Adipose tissue (tissue), 3 donors: ENCODE data around the gene IL11. TPM values are rescaled to one million over a fixed set of nuclear protein-coding genes. Genes with fewer than 3 reads are reported as not detected.

Experiments
- H3K27ac ChIP-seq: one replicate; pipeline ENCODE4 v1.5.1; 2013; ENCODE audit warnings: low read depth, low read length
- WGBS, 3 donors: extraction: QIAGEN DNeasy Blood & Tissue Kit; methylation state at CpG; one replicate each; pipeline ENCODE4 v1.1.7; 2013; 5-methylcytosine and 5-hydroxymethylcytosine counted together
- polyA plus RNA-seq, 3 donors: library from polyadenylated mRNA; stranded (reverse); fragments of 200-250 nt; gene quantifications; one replicate each; pipeline ENCODE4 v1.2.3, GENCODE V29; 2013
- donor health status: healthy with polysubstance abuse.
- donor health status: Bipolar disorder and iron deficiency.
- donor health status: healthy.

IL11 gene
- polyA plus RNA-seq, 3 donors = 0.28 to 1.7 TPM; not detected in 1

- WGBS, 3 donors = 73 to 89% (median 81%) methylated on average over 8 to 11 of the region's 11 CpGs
- no peak overlapping the region for H3K27ac ChIP-seq
Observed at GRCh38 chr19:55379174-55379573, 8.9 kb upstream of the IL11 start.

DNA sequence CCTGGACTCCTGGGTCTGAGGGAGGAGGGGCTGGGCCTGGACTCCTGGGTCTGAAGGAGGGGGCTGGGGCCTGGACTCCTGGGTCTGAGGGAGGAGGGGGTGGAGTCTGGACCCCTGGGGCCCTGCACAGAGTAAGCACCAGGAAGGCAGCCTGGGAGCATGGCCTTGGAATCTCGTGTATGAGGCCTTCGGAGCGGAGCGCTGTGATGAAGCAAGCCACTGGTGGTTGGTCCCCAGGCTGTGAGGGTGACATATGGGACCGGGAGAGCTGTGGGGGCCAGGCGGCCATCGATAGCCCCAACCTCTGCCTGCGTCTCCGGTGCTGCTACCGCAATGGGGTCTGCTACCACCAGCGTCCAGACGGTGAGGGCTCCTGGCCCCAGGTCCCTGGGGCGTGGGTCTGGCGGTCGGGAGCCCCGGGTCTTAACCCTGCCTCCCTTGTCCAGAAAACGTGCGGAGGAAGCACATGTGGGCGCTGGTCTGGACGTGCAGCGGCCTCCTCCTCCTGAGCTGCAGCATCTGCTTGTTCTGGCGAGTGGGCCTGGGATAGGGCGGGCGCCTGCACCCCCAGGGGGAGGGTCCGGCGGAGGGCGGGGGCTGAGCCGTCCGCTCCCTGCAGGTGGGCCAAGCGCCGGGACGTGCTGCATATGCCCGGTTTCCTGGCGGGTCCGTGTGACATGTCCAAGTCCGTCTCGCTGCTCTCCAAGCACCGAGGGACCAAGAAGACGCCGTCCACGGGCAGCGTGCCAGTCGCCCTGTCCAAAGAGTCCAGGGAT is 7.3 kb upstream of the IL11 start:
- H3K27ac ChIP-seq = no peak overlapping the region
- WGBS, 3 donors = 23 to 29% (median 25%) methylated on average over 39 to 43 of the region's 43 CpGs

DNA sequence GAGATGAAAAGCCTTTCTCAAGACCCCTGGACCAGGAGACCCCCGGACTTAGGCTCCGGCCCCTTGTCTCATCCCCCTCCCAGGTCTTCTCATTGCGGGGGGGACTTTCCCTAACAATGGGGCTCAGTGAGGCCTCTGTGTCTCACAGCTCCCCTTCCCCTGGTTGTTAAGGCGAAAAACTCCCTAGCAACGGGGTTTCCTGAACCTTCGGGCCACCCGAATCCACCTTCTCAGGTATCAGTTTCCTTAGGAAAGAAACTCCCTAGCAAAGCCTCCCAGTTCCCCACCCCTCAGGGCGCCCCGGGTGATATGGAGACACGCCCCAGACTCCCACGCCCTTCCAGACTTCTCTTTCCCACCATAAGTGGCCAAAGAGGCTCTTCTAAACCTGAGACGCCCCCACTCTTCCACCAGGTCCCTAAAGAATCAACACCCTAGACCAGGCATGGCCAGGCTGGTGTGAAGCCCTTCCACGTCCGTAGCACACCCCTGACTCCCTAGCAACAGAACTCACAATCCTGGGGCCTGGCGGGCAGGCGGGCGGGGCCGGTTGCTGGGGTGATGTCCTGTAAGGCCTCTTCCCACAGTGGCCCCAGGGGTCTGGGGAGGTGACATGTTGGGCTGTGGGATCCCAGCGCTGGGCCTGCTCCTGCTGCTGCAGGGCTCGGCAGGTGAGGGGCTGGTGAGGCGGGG is 6.1 kb upstream of the IL11 start, which contains the start of gene TMEM190:
Gene TMEM190 (plus strand): TSS at position 586 of the 693 bp plus-strand sequence. CDS start 28 bp downstream, at position 614.
- H3K27ac ChIP-seq = no peak within 1 kb of the TSS
- WGBS, 3 donors = 26 to 55% (median 52%) methylated on average over 21 of the region's 21 CpGs

GRCh38 chr19:55373993-55374757 is 3.9 kb upstream of the IL11 start:
- H3K27ac ChIP-seq = no peak overlapping the region

DNA sequence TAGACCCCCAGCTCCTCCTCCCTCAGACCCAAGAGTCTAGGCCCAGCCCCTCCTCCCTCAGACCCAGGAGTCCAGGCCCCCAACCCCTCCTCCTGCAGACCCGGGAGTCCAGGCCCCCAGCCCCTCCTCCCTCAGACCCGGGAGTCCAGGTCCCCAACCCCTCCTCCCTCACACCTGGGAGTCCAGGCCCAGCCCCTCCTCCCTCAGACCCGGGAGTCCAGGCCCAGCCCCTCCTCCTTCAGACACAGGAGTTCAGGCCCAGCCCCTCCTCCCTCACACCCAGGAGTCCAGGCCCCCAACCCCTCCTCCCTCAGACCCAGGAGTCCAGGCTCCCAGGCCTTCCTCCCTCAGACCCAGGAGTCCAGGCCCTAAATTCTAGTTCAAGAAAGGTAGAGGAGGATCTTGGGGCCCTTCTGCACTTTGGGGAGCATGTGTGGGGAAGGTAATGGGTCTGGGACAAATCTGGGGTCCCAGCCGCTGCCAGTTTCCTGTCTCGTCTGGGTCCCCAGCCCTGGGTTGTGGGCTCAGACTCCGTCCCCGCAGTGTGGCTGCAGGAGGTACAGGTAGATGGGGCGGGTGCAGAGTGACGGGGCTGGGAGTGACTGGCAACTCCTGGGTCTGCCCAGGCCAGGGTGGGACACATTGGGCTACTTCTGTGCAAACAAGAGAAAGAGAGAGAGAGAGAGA is 3.2 kb upstream of the IL11 start:
- WGBS, 3 donors = 43 to 61% (median 56%) methylated on average over 9 of the region's 9 CpGs
- H3K27ac ChIP-seq = no peak overlapping the region

More at GRCh38 chr19:55373993-55374757, 3.9 kb upstream of the IL11 start:
- 6 to 15% (median 12%) methylated on average over 23 to 31 of the region's 31 CpGs for WGBS, 3 donors

DNA sequence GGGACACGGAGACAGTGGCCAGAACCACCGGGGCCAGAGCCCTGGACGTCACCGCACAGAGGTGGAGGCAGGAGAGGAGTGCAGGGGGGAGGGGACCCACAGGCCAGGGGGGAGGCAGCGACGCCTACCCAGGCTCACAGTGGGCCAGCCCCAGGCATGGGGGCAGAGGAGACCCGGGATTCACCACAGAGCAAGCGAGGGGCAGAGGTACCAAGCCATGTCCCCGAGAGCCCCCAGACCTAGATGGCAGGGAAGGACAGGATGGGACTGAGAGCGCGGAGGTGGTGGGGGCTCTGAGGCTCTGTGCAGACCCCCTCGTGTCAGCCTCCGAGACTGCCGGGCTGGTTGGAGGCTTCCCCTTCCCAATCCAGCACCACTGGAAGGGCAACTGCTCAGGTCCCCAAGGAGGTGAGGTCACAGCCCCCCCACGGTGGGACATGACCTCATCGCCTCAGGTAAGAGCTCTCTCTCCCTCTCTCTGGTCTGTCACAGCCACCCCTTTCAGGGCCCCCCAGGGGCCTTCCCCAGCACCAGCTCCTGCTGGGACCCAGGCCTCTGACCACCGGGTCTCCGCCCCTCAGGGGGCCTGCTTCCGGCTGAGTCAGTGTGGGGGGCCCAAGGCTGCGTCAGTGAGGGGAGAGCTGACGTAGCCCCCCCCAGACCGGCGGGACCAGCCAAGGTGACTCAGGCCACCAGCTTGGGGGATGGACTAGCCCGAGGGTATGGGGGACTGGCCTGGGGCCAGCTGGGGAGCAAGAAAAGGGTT is 2.2 kb upstream of the IL11 start:
- 33 to 39% (median 38%) methylated on average over 24 of the region's 24 CpGs for WGBS, 3 donors

GRCh38 chr19:55369653-55370304 is 484 bp downstream of the IL11 start:
- H3K27ac ChIP-seq = no peak overlapping the region
- WGBS, 3 donors = 1 to 2% (median 2%) methylated on average over 27 to 58 of the region's 59 CpGs

More for the DNA sequence above, 2.2 kb upstream of the IL11 start:
- H3K27ac ChIP-seq = no peak overlapping the region

- 13 to 21% (median 14%) methylated on average over 26 to 52 of the region's 54 CpGs for WGBS, 3 donors
- H3K27ac ChIP-seq = no peak overlapping the region
Observed at GRCh38 chr19:55368701-55369563, 1.3 kb downstream of the IL11 start.

DNA sequence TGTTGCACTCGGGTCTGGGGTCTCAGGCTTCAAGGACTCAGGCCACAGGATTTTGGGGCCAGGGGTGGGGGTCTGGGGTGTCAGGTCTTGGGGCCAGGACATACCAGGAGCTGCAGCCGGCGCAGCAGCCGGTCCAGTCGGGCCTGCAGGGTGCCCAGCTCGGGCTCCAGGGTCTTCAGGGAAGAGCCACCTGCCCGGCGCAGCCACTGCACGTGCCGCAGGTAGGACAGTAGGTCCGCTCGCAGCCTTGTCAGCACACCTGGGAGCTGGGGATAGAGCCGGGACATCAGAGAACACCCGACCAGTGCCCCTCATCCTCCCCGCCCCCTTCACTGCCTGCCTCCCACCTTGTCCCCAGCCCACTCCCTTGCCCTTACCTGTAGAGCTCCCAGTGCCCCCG is 2.2 kb downstream of the IL11 start:
- 70 to 92% (median 90%) methylated on average over 16 of the region's 16 CpGs for WGBS, 3 donors
- no peak overlapping the region for H3K27ac ChIP-seq

DNA sequence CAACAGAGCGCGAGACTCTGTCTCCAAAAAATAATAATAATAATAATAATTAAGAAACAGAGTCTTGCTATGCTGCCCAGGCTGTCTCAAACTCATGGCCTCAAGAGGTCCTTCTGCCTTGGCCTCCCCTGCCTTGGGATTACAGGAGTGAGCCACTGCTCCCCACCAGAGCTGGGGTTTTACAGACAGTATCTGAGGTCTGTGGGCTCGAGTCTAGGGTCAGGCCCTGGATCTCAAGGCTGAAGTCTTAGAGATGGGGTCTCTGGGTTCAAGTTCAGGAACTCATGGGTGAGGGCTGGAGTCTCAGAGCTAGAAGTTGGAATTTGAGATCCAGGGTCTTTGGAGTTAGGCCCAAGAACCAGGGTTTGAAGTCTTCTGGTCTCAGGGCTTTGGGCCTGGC is 3.5 kb downstream of the IL11 start:
- WGBS, 3 donors = 65 to 84% (median 82%) methylated on average over 3 of the region's 3 CpGs
- H3K27ac ChIP-seq = no peak overlapping the region

GRCh38 chr19:55365964-55366363 is 4.3 kb downstream of the IL11 start:
- WGBS, 3 donors = 69 to 78% (median 75%) methylated on average over 19 of the region's 19 CpGs
- H3K27ac ChIP-seq = no peak overlapping the region

DNA sequence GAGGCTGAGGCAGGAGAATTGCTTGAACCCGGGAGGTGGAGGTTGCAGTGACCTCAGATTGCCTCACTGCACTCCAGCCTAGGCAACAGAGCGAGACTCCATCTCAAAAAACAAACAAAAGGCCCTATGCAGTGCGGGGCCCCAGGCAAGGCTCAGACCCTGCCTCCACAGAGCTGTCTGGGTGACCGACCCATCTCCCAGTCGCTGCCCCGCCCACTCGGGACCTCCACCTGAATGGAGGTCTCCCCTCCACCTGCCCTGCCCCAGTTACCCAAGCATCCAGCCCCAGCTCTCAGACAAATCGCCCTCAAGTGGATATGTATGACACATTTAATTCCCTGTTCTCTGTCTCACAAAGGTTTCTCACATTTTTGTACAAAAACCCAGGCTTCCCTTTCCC is 5.0 kb downstream of the IL11 start:
- 77 to 90% (median 87%) methylated on average over 8 of the region's 8 CpGs for WGBS, 3 donors
- no peak overlapping the region for H3K27ac ChIP-seq

GRCh38 chr19:55362990-55363716 is 7.1 kb downstream of the IL11 start, which contains the start of gene GARIN5B:
TSS of gene GARIN5B (minus strand) at chr19:55363260. CDS start at chr19:55363066, 194 bp downstream.
- 77 to 85% (median 84%) methylated on average over 26 to 27 of the region's 27 CpGs for WGBS, 3 donors
- no peak within 1 kb of the TSS for H3K27ac ChIP-seq

GRCh38 chr19:55362174-55362989 is 7.9 kb downstream of the IL11 start:
- H3K27ac ChIP-seq = no peak overlapping the region
- WGBS, 3 donors = 66 to 83% (median 75%) methylated on average over 37 to 38 of the region's 38 CpGs

DNA sequence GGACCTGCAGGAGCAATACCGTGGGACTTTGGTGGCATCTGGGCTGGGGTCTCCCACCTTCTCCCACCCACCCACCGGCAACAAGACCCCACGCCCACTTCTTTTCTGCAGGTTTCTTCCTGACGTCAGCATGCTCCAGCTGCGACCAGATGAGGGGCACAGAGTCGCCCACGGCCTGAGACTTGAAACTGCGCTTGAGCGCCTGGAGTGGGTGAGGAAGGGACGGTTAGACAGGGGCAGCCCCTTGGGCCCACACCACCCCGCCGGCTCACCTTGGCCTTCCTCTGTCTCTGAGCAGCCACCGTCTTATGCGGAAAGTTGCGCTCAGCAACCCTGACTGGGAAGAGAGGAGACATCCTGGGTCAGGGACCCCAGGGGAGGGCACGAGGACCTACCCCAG is 9.4 kb downstream of the IL11 start:
- 87 to 94% (median 93%) methylated on average over 16 of the region's 16 CpGs for WGBS, 3 donors
- H3K27ac ChIP-seq = no peak overlapping the region
